A549 (cell line): Measurements from ENCODE around the gene CDKN1C. TPM values are rescaled to one million over a fixed set of nuclear protein-coding genes. Genes with fewer than 3 reads are reported as not detected.
A peak's percentile ranks its signal among the peaks of the same experiment; 100 is the strongest.

Experiments
- ATAC-seq, 2 experiments: fragments of 200-7000 bp in 1 of 2; fragments of >200 bp in 1 of 2; cut with Nextera tagmentation in 1 of 2; cut with Tn5 transposase in 1 of 2; 3 replicates each; pipeline versions ENCODE4 v1.8.0 to v1.9.1; 2018 to 2020; ENCODE audit warnings: mild to moderate bottlenecking in 1 of 2, moderate library complexity in 1 of 2
- CTCF ChIA-PET: fragments of 300-600 bp; sonication (Branson Sonifier 250); formaldehyde crosslinking; extraction: SDS; loops from one replicate; lab custom pipeline; 2021; ENCODE audit warnings: antibody characterized with exemption, inconsistent platforms; lab: Yijun Ruan, JAX
- POLR2A ChIA-PET: fragments of 350-600 bp; formaldehyde crosslinking; extraction: SDS; loops from one replicate; lab custom pipeline; 2021; ENCODE audit warnings: antibody characterized with exemption, inconsistent platforms; lab: Yijun Ruan, JAX
- DNase-seq, 2 experiments: peaks; one replicate each; pipeline versions ENCODE4 v3.0.0 to v3.0.0-alpha.2; 2011 to 2016; ENCODE audit warnings: low read depth in 1 of 2, low spot score in 1 of 2
- FAIRE-seq: peaks from 2 replicates; lab custom pipeline; 2011; peaks lifted over from hg19 to GRCh38; lab: Jason Lieb, UNC
- H3K27ac ChIP-seq, 2 experiments: fragments of >200 bp; sonication (Bioruptor Twin); formaldehyde crosslinking; 3 replicates each; pipeline ENCODE4 v1.5.1; 2016 to 2017
- H3K4me1 ChIP-seq: fragments of >200 bp; sonication (Bioruptor Twin); formaldehyde crosslinking; 3 replicates; pipeline ENCODE4 v1.6.1; 2016
- H3K4me2 ChIP-seq: fragments of >200 bp; sonication (Bioruptor Twin); formaldehyde crosslinking; 3 replicates; pipeline ENCODE4 v1.6.1; 2016
- H3K4me3 ChIP-seq: fragments of >200 bp; sonication (Bioruptor Twin); formaldehyde crosslinking; 3 replicates; pipeline ENCODE4 v1.5.1; 2016
- H3K9me3 ChIP-seq: fragments of >200 bp; sonication (Bioruptor Twin); formaldehyde crosslinking; 3 replicates; pipeline ENCODE4 v1.6.1; 2016
- BHLHE40 ChIP-seq: IDR thresholded peaks from 2 replicates; pipeline ENCODE4 v1.6.1; 2012; ENCODE audit warnings: low read depth, low read length, inconsistent platforms
- CBX2 ChIP-seq: fragments of 200-600 bp; sonication (generic); IDR thresholded peaks from 2 replicates; pipeline ENCODE4 v1.6.1; 2016; ENCODE audit warnings: low read depth, mild to moderate bottlenecking, borderline replicate concordance
- CHD2 ChIP-seq: fragments of 150-350 bp; IDR thresholded peaks from 2 replicates; pipeline ENCODE4 v1.6.1; 2014; ENCODE audit warnings: low read length; ENCODE audit not compliant: partially characterized antibody
- CTCF ChIP-seq: fragments of >200 bp; sonication (Bioruptor Twin); formaldehyde crosslinking; IDR thresholded peaks from 3 replicates; pipeline ENCODE4 v1.5.1; 2016
- ELK1 ChIP-seq: fragments of 150-350 bp; IDR thresholded peaks from 2 replicates; pipeline ENCODE4 v1.6.1; 2014; ENCODE audit warnings: low read depth, mild to moderate bottlenecking, low read length
- GATA3 ChIP-seq: IDR thresholded peaks from 2 replicates; pipeline ENCODE4 v1.6.1; 2012; ENCODE audit warnings: borderline replicate concordance
- HDAC2 ChIP-seq: fragments of 200-600 bp; sonication (generic); IDR thresholded peaks from 2 replicates; pipeline ENCODE4 v1.6.1; 2016
- HOXB13 ChIP-seq: fragments of 250-450 bp; sonication (Bioruptor Pico); IDR thresholded peaks from 2 replicates; pipeline ENCODE4 v1.5.0; 2020; ENCODE audit warnings: low read depth, mild to moderate bottlenecking, moderate library complexity
- JUNB ChIP-seq: fragments of >200 bp; sonication (Bioruptor Twin); formaldehyde crosslinking; IDR thresholded peaks from 2 replicates; pipeline ENCODE4 v1.6.1; 2016
- MAX ChIP-seq: IDR thresholded peaks from 2 replicates; pipeline ENCODE4 v1.6.1; 2012
- NFE2L2 ChIP-seq: fragments of 150-350 bp; conservative IDR thresholded peaks from 2 replicates; pipeline ENCODE4 v1.6.1; 2014; ENCODE audit warnings: low read length
- POLR2AphosphoS2 ChIP-seq: conservative IDR thresholded peaks from 2 replicates; pipeline ENCODE4 v1.6.1; 2012; ENCODE audit warnings: low read length, improper control_type of control experiment, inconsistent platforms
- RAD21 ChIP-seq, 2 experiments: fragments of >200 bp in 1 of 2; sonication (Bioruptor Twin) in 1 of 2; formaldehyde crosslinking in 1 of 2; IDR thresholded peaks in 1 of 2; conservative IDR thresholded peaks in 1 of 2; 2 replicates in 1 of 2; 3 replicates in 1 of 2; pipeline ENCODE4 v1.6.1; 2012 to 2018; ENCODE audit warnings: inconsistent platforms in 1 of 2
- SMC3 ChIP-seq: fragments of >200 bp; sonication (Bioruptor Twin); formaldehyde crosslinking; IDR thresholded peaks from 3 replicates; pipeline ENCODE4 v1.6.1; 2018; ENCODE audit warnings: inconsistent platforms
- TFCP2L1 ChIP-seq: fragments of 250-450 bp; sonication (Bioruptor Pico); IDR thresholded peaks from 2 replicates; pipeline ENCODE4 v1.5.0; 2021; ENCODE audit warnings: mild to moderate bottlenecking
- ZC3H11A ChIP-seq: fragments of 450-650 bp; IDR thresholded peaks from 2 replicates; pipeline ENCODE4 v1.6.1; 2014; ENCODE audit warnings: antibody characterized with exemption, mild to moderate bottlenecking
- ZNF302 ChIP-seq: fragments of 250-450 bp; sonication (Bioruptor Pico); IDR thresholded peaks from 2 replicates; pipeline ENCODE4 v1.9.0; 2021; ENCODE audit warnings: inconsistent platforms, mild to moderate bottlenecking, moderate library complexity
- WGBS: methylation state at CpG from one replicate; pipeline ENCODE4 v1.1.6; 2017; ENCODE audit errors: missing lambda C conversion rate; 5-methylcytosine and 5-hydroxymethylcytosine counted together
- polyA plus RNA-seq, 4 experiments: library from polyadenylated mRNA; depleted of rRNA in 3 of 4; stranded (reverse); fragments of >200 nt; fragmentation: RNase III in 1 of 4; extraction: RNeasy Plus Mini Kit Qiagen cat#74134 plus additional on column Dnase treatment in 1 of 4; gene quantifications; 2 replicates in 3 of 4; 3 replicates in 1 of 4; pipeline ENCODE4 v1.2.3, GENCODE V29; 2011 to 2017

The CDKN1C gene
- polyA plus RNA-seq, 2 of the 4 experiments (the other 2 are of a cell fraction) = 0.30 to 0.41 TPM

- no peak for TF ChIP-seq POLR2AphosphoS2
- TF ChIP-seq ZNF302 (CRISPR knock-in tag) = no peak
- TF ChIP-seq CBX2 = no peak
- ChIA-PET POLR2A (interaction anchor here (1.2 to 1.6 kb wide), 2 partner anchors 9 to 17 kb away, joined by 3 to 15 read pairs; partner anchors contain the start of gene PHLDA2), CTCF (interaction anchor here (1.0 to 9.9 kb wide), 6 partner anchors 9 to 380 kb away, joined by 4 to 52 read pairs (median 5); partner anchors contain the start of gene PHLDA2)
- H3K4me2 ChIP-seq = peak overlapping the region; percentile 90
- FAIRE-seq (no peak), DNase-seq (no peak), ATAC-seq (peak; percentile 1 to 8; a peak in 3 of 6 replicates)
- H3K4me1 ChIP-seq = peaks cover 31% of the 10 kb centered on the region
- no peak overlapping the region for H3K4me3 ChIP-seq
- H3K9me3 ChIP-seq = no peaks in the 10 kb centered on the region
- 61% methylated on average over 12 of the region's 12 CpGs for WGBS
- peak overlapping the region; percentile 84 to 90 for H3K27ac ChIP-seq
These were observed 26.3 kb upstream of the CDKN1C start for GRCh38 chr11:2911785-2912391.

GRCh38 chr11:2911088-2911784, 25.7 kb upstream of the CDKN1C start:
- TF ChIP-seq GATA3 = no peak
- TF ChIP-seq HDAC2 = no peak
- no peak for TF ChIP-seq ZC3H11A
- no peak for TF ChIP-seq CHD2
- DNase-seq (no peak), ATAC-seq (no peak), FAIRE-seq (no peak)
- ChIA-PET CTCF (interaction anchor here (0.5 to 9.9 kb wide), 7 partner anchors 8 to 379 kb away, joined by 3 to 52 read pairs (median 5); partner anchors contain the start of gene PHLDA2), POLR2A (interaction anchor here (1.2 to 1.6 kb wide), 2 partner anchors 9 to 18 kb away, joined by 3 to 15 read pairs; partner anchors contain the start of gene PHLDA2)
- peak overlapping the region; percentile 90; the same call in 2 of the 3 replicates for H3K4me2 ChIP-seq
- no peaks in the 10 kb centered on the region for H3K9me3 ChIP-seq
- peak overlapping the region; percentile 84 to 90; a peak in 5 of 6 replicates for H3K27ac ChIP-seq
- 87% methylated on average over 17 of the region's 18 CpGs for WGBS
- peaks cover 31% of the 10 kb centered on the region for H3K4me1 ChIP-seq
- H3K4me3 ChIP-seq = no peak overlapping the region

- no peak for FAIRE-seq
- no peak for ATAC-seq
- H3K4me3 ChIP-seq = no peak overlapping the region
- 94% methylated on average over 12 of the region's 13 CpGs for WGBS
- H3K4me2 ChIP-seq = no peak overlapping the region
- CTCF ChIA-PET = interaction anchor here (0.5 to 5.6 kb wide), 6 partner anchors 12 to 377 kb away, joined by 3 to 29 read pairs (median 4); partner anchors contain the start of gene PHLDA2
- no peak for DNase-seq
- TF ChIP-seq MAX (no peak), RAD21 (conservative IDR thresholded peaks at IDR 0.05 in 1 of 2, IDR thresholded peaks at IDR 0.05 in 1 of 2) (no peak), CBX2 (no peak), ZNF302 (CRISPR knock-in tag) (no peak), CTCF (no peak), ELK1 (no peak), TFCP2L1 (no peak), JUNB (no peak), CHD2 (no peak), HOXB13 (CRISPR knock-in tag) (no peak), BHLHE40 (no peak), GATA3 (no peak), NFE2L2 (no peak), SMC3 (no peak)
- 0 out of 6 replicates have a peak overlapping the region, but pooled peaks of 1 of the 2 experiments have one; percentile 90 for H3K27ac ChIP-seq
- no peaks in the 10 kb centered on the region for H3K9me3 ChIP-seq
- POLR2A ChIA-PET = interaction anchor here (0.8 to 1.2 kb wide), 2 partner anchors 10 to 19 kb away, joined by 3 to 7 read pairs; partner anchors contain the start of gene PHLDA2
- peaks cover 31% of the 10 kb centered on the region for H3K4me1 ChIP-seq
These were observed 24.9 kb upstream of the CDKN1C start for GRCh38 chr11:2910401-2910955.
